HL-60/S4 treated with retinoic acid at 250 ng/mL for 4 days and 3 days (cell line): ENCODE measurements around the gene LRCOL1.

Experiments used
- in situ Hi-C: fragments of 300-500 bp; cut with MboI; formaldehyde crosslinking; loops from 2 replicates; pipeline ENCODE4 v1.7.0; 2022; ENCODE audit warnings: low sequenced_read_pairs

The LRCOL1 gene

DNA sequence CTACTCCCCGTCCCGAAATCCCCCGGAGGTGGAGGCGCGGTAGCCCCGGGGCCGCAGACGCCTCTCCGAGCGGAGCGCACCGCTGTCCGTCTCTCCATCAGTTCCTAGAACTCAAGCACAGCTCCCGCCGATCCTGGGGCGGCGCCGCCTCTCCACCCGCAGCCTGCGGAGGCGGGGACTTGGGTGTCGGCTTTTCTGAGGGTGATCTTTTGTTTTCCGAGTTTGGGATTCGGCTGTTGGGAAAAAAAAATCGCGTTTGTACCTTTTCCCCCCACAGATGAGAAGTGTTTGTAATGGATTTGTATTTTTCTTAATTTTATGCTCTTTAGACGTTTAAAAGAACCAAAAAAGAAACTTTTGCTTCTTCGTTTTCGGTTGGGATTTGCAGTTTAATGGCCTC lies 26.6 kb downstream of the LRCOL1 start:
- in situ Hi-C loops = no loop called here

DNA sequence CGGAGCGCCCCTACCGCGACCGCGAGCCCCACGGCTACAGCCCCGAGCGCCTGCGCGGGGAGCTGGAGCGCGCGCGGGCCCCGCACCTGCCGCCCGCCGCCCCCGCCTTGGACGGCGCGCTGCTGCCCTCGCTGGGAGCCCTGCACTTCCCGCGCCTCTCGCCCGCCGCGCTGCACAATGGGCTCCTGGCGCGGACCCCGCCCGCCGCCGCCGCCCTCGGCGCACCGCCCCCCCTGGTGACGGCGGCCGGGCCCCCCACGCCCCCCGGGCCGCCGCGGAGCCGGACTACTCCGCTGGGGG lies 27.0 kb downstream of the LRCOL1 start:
- in situ Hi-C loops = no loop called here

DNA sequence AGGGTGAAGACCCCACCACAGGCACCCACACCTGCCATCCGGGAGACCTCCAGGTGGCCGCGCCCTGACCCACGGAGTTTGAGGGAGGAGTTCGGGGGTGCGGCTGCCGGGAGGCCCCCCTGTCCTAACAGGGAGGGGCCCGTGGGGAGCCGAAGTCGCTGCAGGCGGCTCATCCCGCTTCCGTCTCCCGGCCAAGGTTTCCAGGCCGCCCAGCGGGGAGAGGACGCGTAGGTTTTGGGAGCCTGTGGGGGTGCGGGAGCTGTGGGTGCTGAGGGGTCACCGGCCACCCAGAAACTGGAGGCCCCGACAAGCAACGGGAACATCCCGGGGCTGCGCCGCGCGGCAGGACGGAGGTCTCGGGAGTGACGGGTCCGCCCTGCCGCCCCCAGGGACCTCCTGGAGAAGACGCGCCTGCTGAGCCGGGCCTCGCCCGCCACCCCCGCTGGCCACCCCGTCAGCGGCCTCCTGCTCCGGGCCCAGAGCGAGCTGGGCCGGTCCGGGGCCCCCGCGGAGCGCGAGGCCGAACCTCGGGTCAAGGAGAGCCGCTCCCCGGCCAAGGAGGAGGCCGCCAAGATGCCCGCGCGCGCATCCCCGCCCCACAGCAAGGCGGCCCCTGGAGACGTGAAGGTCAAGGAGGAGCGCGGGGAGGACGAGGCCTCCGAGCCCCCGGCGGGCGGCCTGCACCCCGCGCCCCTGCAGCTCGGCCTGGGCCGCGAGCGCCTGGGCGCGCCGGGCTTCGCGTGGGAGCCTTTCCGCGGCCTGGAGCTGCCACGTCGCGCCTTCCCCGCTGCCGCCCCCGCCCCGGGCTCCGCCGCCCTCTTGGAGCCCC lies 27.6 kb downstream of the LRCOL1 start:
- in situ Hi-C loops = no loop called here

- in situ Hi-C loops = no loop called here
These were observed 28.3 kb downstream of the LRCOL1 start for GRCh38 chr12:132582058-132582420.

GRCh38 chr12:132581348-132582057 lies 28.9 kb downstream of the LRCOL1 start:
- in situ Hi-C loops = no loop called here

- in situ Hi-C loops = no loop called here
These were observed 29.6 kb downstream of the LRCOL1 start for GRCh38 chr12:132580701-132581292.

DNA sequence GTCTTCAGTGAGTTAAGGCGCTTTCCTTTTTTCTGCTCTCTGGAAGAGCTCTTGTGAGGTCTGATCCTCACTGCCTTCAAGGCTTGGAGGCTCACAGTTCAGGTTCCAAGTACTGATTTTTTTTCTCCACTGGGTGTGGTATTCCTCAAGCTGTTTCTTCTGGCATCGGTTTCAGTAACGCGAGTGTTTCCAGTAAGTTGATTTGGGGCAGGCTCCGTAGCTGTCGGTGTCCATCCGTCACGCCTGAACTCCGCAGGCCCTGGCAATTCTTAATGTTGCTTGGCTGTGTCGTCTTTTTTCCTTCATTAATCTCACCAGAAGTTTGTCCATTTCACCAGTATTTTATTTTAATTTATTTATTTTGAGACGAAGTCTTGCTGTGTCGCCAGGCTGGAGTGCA lies 30.6 kb downstream of the LRCOL1 start:
- in situ Hi-C loops = no loop called here

DNA sequence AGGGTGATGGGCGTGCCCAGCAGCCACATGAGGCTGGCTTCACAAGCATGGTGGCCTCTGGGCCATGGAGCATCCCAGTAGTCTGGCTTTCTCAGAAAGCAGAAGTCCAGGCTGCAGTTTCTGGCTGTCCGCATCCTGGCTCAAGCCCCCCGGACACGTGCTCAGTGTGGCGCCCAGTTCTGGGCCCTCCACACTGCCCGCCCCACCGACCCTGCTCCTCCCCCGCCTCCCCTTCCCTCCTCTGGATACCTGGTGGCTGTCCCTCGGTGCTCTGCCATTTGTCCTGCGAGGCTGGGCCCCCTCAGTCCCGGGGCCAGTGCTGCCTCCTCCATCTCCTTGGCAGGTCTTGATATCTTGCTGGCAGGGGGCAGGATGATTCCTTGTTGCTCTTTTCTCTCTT lies 31.6 kb downstream of the LRCOL1 start:
- in situ Hi-C loops = no loop called here

DNA sequence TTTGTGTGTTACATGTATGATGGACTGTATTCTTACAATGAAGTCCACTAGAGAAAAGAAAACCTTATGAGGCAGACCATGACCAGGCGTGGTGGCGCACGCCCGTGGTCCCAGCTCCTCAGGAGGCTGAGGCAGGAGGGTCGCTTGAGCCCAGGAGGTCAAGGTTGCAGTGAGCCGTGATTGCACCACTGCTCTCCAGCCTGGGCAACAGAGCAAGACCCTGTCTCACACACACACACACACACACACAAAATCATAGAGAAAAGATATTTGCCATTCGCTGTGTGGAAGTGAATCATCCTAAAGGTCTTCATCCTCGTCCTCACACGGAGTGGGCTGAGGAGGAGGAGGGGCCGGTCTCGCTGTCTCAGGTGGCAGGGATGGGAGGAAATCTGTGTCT lies 32.3 kb downstream of the LRCOL1 start:
- in situ Hi-C loops = no loop called here

- in situ Hi-C loops = no loop called here
These were observed 33.0 kb downstream of the LRCOL1 start for GRCh38 chr12:132577191-132577920.

GRCh38 chr12:132576701-132577100 lies 33.7 kb downstream of the LRCOL1 start:
- in situ Hi-C loops = no loop called here

- in situ Hi-C loops = no loop called here
These were observed 34.7 kb downstream of the LRCOL1 start for GRCh38 chr12:132575661-132576060.

GRCh38 chr12:132574271-132574996 lies 35.9 kb downstream of the LRCOL1 start:
- in situ Hi-C loops = no loop called here

DNA sequence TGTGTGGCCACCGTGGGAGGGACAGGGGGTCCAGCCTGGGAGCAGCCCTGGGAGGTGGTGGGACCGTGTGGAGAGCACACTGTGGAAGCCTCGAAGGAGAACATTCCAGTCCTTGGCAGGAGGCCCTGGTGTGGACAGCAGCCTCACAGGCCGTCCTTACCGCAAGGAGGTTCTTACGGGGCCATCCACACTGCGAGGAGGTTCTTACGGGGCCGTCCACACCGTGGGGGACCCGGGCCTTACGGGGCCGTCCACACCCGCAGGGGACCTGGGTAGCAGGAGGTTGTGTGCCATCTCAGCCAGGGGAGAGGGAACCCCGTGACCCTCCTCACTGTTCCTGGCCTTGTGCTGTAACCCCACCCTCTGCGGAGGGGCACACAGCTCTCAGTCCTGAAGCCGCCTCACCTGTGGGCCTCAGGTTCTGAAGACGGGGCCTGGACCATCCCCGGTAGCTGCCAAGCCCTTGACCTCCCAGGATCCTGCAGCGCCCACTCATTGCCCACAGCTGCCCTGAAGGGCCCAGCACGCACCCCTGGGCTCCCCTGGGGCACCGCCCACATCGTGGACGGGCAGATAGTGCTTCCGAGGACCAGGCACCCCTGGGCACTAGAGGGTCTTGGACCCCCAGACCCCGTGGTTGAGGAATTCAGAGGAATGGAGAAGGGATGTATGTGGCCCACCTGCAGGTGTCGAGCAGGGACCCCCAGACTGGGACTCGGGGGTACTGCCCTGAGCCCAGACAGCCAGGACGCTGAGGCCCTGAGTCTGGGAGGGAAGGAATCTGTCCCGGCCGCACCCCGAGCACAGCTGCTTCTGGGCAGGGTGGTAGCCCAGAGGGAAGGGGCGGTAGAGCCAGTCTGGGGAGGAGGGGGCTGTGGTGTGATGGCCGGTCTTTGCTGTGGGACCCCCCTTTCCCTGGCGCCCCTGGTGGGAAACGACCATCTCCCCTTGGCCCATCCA lies 37.3 kb downstream of the LRCOL1 start:
- in situ Hi-C loops = no loop called here

DNA sequence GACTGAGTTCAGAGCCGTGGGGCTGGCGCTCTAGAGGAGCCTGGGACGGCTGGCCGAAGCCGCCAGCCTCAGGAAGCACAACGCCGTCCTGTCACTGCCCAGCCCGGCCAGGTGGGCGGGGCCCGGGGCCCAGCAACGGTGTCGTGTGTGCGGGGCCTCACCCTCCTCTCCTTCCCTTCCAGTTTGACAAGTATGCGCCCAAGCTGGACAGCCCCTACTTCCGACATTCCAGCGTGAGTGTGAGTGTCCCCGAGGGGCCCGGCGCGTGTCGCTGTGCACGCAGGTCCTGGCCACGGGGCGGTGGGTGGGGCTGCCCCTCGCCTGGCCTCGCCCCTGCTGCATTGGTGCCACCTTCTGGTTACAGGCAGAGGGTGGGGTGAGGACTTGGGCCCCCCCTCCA lies 38.3 kb downstream of the LRCOL1 start:
- in situ Hi-C loops = no loop called here

GRCh38 chr12:132571598-132571997 lies 38.8 kb downstream of the LRCOL1 start:
- in situ Hi-C loops = no loop called here

GRCh38 chr12:132571051-132571450 lies 39.3 kb downstream of the LRCOL1 start:
- in situ Hi-C loops = no loop called here

DNA sequence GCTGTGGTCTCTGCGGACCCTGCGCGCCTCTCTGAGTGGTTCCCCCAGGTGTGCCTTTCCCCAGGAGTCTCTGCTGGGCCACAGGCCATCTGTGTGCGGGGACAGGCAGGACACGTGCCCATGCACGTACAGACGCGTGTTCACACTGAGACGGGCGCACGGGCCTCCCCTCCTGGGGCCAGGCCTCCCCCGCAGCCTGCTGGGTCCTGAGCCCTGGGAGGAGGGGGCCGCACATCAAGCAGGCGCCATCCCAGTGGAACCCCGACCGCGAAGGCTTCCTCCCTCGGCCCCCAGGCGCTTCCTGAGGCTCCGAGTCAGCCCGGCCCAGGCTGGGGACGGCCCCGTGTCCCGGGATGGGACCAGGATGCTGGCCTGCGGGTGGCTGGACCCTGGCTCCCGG lies 39.7 kb downstream of the LRCOL1 start:
- in situ Hi-C loops = no loop called here

GRCh38 chr12:132569856-132570480 lies 40.4 kb downstream of the LRCOL1 start:
- in situ Hi-C loops = no loop called here
